ENCODE results near the gene TBL1X.

DNA sequence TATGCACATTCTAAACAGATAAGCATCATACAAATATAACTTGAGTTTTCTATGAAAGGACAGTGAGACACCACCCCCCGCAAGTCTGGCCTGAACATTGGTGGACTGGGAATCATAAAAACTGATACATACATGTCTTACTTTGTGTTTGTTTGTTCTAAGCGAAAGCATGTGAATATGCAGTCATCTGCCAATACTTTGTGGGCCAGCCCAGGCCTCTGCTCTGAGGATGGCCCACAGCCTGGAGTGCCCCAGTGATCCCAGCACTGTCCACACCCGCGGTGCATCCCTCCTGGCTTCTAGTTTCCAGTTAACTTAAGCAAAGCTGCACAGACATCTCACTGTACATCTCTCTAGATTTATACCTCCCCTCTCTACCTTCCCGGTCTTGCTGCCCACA lies 154.3 kb downstream of the TBL1X start:
- TF ChIP-seq POLR2A (IDR thresholded peaks at IDR 0.05) = no peak
- TF ChIP-seq, protein P1, sequence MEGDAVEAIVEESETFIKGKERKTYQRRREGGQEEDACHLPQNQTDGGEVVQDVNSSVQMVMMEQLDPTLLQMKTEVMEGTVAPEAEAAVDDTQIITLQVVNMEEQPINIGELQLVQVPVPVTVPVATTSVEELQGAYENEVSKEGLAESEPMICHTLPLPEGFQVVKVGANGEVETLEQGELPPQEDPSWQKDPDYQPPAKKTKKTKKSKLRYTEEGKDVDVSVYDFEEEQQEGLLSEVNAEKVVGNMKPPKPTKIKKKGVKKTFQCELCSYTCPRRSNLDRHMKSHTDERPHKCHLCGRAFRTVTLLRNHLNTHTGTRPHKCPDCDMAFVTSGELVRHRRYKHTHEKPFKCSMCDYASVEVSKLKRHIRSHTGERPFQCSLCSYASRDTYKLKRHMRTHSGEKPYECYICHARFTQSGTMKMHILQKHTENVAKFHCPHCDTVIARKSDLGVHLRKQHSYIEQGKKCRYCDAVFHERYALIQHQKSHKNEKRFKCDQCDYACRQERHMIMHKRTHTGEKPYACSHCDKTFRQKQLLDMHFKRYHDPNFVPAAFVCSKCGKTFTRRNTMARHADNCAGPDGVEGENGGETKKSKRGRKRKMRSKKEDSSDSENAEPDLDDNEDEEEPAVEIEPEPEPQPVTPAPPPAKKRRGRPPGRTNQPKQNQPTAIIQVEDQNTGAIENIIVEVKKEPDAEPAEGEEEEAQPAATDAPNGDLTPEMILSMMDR (IDR thresholded peaks at IDR 0.05) = no peak

Data from breast epithelium (tissue), 3 donors.